SK-N-SH (cell line): ENCODE results near the gene C17orf114.

ENCODE experiments used
- EZH2phosphoT487 ChIP-seq: fragments of 200-600 bp; sonication (generic); IDR thresholded peaks from 2 replicates; pipeline ENCODE4 v1.6.1; 2017; ENCODE audit warnings: low read depth, mixed run types, mild to moderate bottlenecking, antibody characterized with exemption, moderate library complexity, borderline replicate concordance
- FOSL2 ChIP-seq: IDR thresholded peaks from 2 replicates; pipeline ENCODE4 v1.4.0; 2012; ENCODE audit warnings: low read depth, mild to moderate bottlenecking, moderate library complexity, borderline replicate concordance
- JUND ChIP-seq: IDR thresholded peaks from 2 replicates; pipeline ENCODE4 v1.4.0; 2012
- MAX ChIP-seq: IDR thresholded peaks from 2 replicates; pipeline ENCODE4 v1.4.0; 2012; ENCODE audit warnings: low read depth
- MEF2A ChIP-seq: IDR thresholded peaks from 2 replicates; pipeline ENCODE4 v1.4.0; 2012; ENCODE audit warnings: low read depth, borderline replicate concordance
- POLR2AphosphoS5 ChIP-seq: IDR thresholded peaks from 2 replicates; pipeline ENCODE4 v1.6.1; 2012; ENCODE audit warnings: low read depth, low read length
- RAD21 ChIP-seq: IDR thresholded peaks from 2 replicates; pipeline ENCODE4 v1.6.1; 2012; ENCODE audit warnings: mild to moderate bottlenecking, low read length
- RFX5 ChIP-seq: IDR thresholded peaks from 2 replicates; pipeline ENCODE4 v1.6.1; 2012; ENCODE audit warnings: mild to moderate bottlenecking, improper control_type of control experiment, low read length
- SMC3 ChIP-seq: IDR thresholded peaks from 2 replicates; pipeline ENCODE4 v1.6.1; 2012; ENCODE audit warnings: low read depth, low read length, improper control_type of control experiment
- YY1 ChIP-seq: IDR thresholded peaks from 2 replicates; pipeline ENCODE4 v1.4.0; 2012; ENCODE audit warnings: low read depth, mild to moderate bottlenecking

GRCh38 chr17:4812690-4813089 is 10.6 kb upstream of the C17orf114 start:
- no peak for TF ChIP-seq POLR2AphosphoS5
- no peak for TF ChIP-seq MAX
- no peak for TF ChIP-seq YY1
- TF ChIP-seq RAD21 = no peak
- no peak for TF ChIP-seq SMC3
- no peak for TF ChIP-seq FOSL2
- no peak for TF ChIP-seq MEF2A
- TF ChIP-seq EZH2phosphoT487 = no peak
- no peak for TF ChIP-seq RFX5
- TF ChIP-seq JUND = no peak
